Gastroesophageal sphincter (tissue), 3 donors: ENCODE data around the gene ANKRD61.

Source experiments
- CTCF ChIP-seq, 4 experiments: fragments of 200-600 bp in 2 of 4; fragments of 450-650 bp in 2 of 4; sonication (generic) in 1 of 4; IDR thresholded peaks; one replicate each; pipeline ENCODE4 v1.5.1; 2017 to 2019; ENCODE audit warnings: antibody characterized with exemption in 4 of 4, mild to moderate bottlenecking in 2 of 4, moderate library complexity in 2 of 4
- POLR2AphosphoS5 ChIP-seq: sonication (generic); formaldehyde crosslinking; IDR thresholded peaks from one replicate; pipeline ENCODE4 v1.6.1; 2017; ENCODE audit warnings: antibody characterized with exemption

GRCh38 chr7:6012355-6013104, 18.6 kb upstream of the ANKRD61 start:
- no peak for TF ChIP-seq CTCF (IDR thresholded peaks at IDR 0.05)
- TF ChIP-seq POLR2AphosphoS5: no peak
